GM19351 (cell line): ENCODE results near the gene CPNE1.

ENCODE experiments used
- ATAC-seq: cut with Tn5 transposase; IDR thresholded peaks from one replicate; pipeline ENCODE4 v1.9.1; 2021; ENCODE audit warnings: mild to moderate bottlenecking, moderate library complexity; ENCODE audit not compliant: unreplicated experiment

Gene CPNE1

GRCh38 chr20:35621560-35621946 lies 43.1 kb downstream of the CPNE1 start:
- no peak for ATAC-seq

- ATAC-seq: no peak
Measured at GRCh38 chr20:35620818-35621559, 43.7 kb downstream of the CPNE1 start.

GRCh38 chr20:35619196-35620095 lies 45.3 kb downstream of the CPNE1 start:
- ATAC-seq: peak; percentile 39

- no peak for ATAC-seq
Measured at GRCh38 chr20:35618263-35619131, 46.2 kb downstream of the CPNE1 start.

- ATAC-seq: no peak
Measured at GRCh38 chr20:35617397-35618262, 47.1 kb downstream of the CPNE1 start.

GRCh38 chr20:35616465-35617396 lies 48.0 kb downstream of the CPNE1 start:
- ATAC-seq: no peak

GRCh38 chr20:35615667-35616464 lies 48.8 kb downstream of the CPNE1 start, which contains the start of gene SPAG4:
Gene SPAG4, plus strand, starts transcription at chr20:35615829. Its CDS starts 175 bp downstream, at chr20:35616004.
- ATAC-seq: peak; percentile 74

- peak; percentile 41 for ATAC-seq
Measured at GRCh38 chr20:35611482-35611881, 53.2 kb downstream of the CPNE1 start.

GRCh38 chr20:35610833-35611427 lies 53.8 kb downstream of the CPNE1 start:
- ATAC-seq: no peak

- no peak for ATAC-seq
Measured at GRCh38 chr20:35607003-35607735, 57.5 kb downstream of the CPNE1 start.

GRCh38 chr20:35606127-35606526 lies 58.6 kb downstream of the CPNE1 start:
- no peak for ATAC-seq

GRCh38 chr20:35604449-35604747 lies 60.3 kb downstream of the CPNE1 start:
- ATAC-seq: no peak

- ATAC-seq: no peak
Measured at GRCh38 chr20:35603695-35604448, 60.8 kb downstream of the CPNE1 start.

GRCh38 chr20:35602851-35603495 lies 61.7 kb downstream of the CPNE1 start:
- no peak for ATAC-seq

GRCh38 chr20:35601990-35602389 lies 62.7 kb downstream of the CPNE1 start:
- no peak for ATAC-seq
